Inflammatory macrophage treated with lipopolysaccharide for 1 hour (primary cell): ENCODE data around the gene RCN2.
"Not testable (repeated sequence)": the region's sequence is repeated elsewhere in the genome, so short reads cannot be mapped to it uniquely, and the experiment has no call there.

ENCODE experiments used
- DNase-seq, 2 donors: peaks; one replicate each; pipeline ENCODE4 v3.0.0-alpha.2; 2020 to 2022

RCN2 gene

GRCh38 chr15:76931397-76932134 is at the start of gene RCN2:
RCN2 (plus strand) TSS chr15:76931749; CDS start chr15:76931842, 93 bp downstream.
- peak; percentile 90 to 91 for DNase-seq

- no peak for DNase-seq
These were observed 46.3 kb upstream of the RCN2 start for GRCh38 chr15:76885212-76885611.

- not testable (repeated sequence) for DNase-seq
These were observed 44.0 kb upstream of the RCN2 start for GRCh38 chr15:76887280-76888141.

GRCh38 chr15:76892836-76893235 is 38.7 kb upstream of the RCN2 start:
- DNase-seq, result not testable (repeated sequence)

- no peak for DNase-seq
These were observed 37.4 kb upstream of the RCN2 start for GRCh38 chr15:76894174-76894573.

GRCh38 chr15:76898102-76898501 is 33.4 kb upstream of the RCN2 start:
- no peak for DNase-seq

- not testable (repeated sequence) for DNase-seq
These were observed 32.2 kb upstream of the RCN2 start for GRCh38 chr15:76899176-76899930.

- not testable (repeated sequence) for DNase-seq
These were observed 31.6 kb upstream of the RCN2 start for GRCh38 chr15:76899931-76900310.

GRCh38 chr15:76901965-76902364 is 29.6 kb upstream of the RCN2 start:
- no peak for DNase-seq

GRCh38 chr15:76903251-76903681 is 28.3 kb upstream of the RCN2 start:
- DNase-seq, result peak; percentile 20 to 39

GRCh38 chr15:76904461-76905012 is 27.0 kb upstream of the RCN2 start:
- peak in 1 of 2 donors; percentile 6 for DNase-seq

GRCh38 chr15:76905013-76905839 is 26.3 kb upstream of the RCN2 start, which contains the start of gene SCAPER:
SCAPER (minus strand) TSS chr15:76905340; CDS start chr15:76883817, 21,523 bp downstream.
- DNase-seq, result peak; percentile 84 to 88

GRCh38 chr15:76905855-76906254 is 25.7 kb upstream of the RCN2 start:
- DNase-seq, result no peak

GRCh38 chr15:76912430-76912829 is 19.1 kb upstream of the RCN2 start:
- DNase-seq, result no peak

- DNase-seq, result no peak
These were observed 17.8 kb upstream of the RCN2 start for GRCh38 chr15:76913737-76914136.

GRCh38 chr15:76916369-76916768 is 15.2 kb upstream of the RCN2 start:
- no peak for DNase-seq

- no peak for DNase-seq
These were observed 3.3 kb upstream of the RCN2 start for GRCh38 chr15:76928201-76928600.

GRCh38 chr15:76929011-76929760 is 2.4 kb upstream of the RCN2 start:
- DNase-seq, result no peak

- DNase-seq, result no peak
These were observed 635 bp upstream of the RCN2 start for GRCh38 chr15:76930831-76931396.

- DNase-seq, result no peak
These were observed 802 bp downstream of the RCN2 start for GRCh38 chr15:76932135-76932966.
